GM23248 (cell line): Measurements from ENCODE around the gene KCNK15. TPM values are rescaled to one million over a fixed set of nuclear protein-coding genes. Genes with fewer than 3 reads are reported as not detected.

Experiments
- DNase-seq: peaks from one replicate; pipeline ENCODE4 v3.0.0-alpha.2; 2015
- H2AFZ ChIP-seq: fragments of 200-600 bp; sonication (generic); 2 replicates; pipeline ENCODE4 v1.6.1; 2016; ENCODE audit warnings: antibody characterized with exemption
- H3F3A ChIP-seq: fragments of 200-600 bp; sonication (generic); 2 replicates; pipeline ENCODE4 v1.6.1; 2016; ENCODE audit warnings: mild to moderate bottlenecking, antibody characterized with exemption, mixed run types; ENCODE audit not compliant: insufficient read depth
- H3K27ac ChIP-seq: fragments of 200-600 bp; sonication (generic); 2 replicates; pipeline ENCODE4 v1.5.1; 2016; ENCODE audit warnings: mild to moderate bottlenecking
- H3K27me3 ChIP-seq: fragments of 200-600 bp; sonication (generic); replicated peaks from 2 replicates; pipeline ENCODE4 v1.6.1; 2016; ENCODE audit warnings: mild to moderate bottlenecking; ENCODE audit not compliant: insufficient read depth
- H3K36me3 ChIP-seq: fragments of 200-600 bp; sonication (generic); 2 replicates; pipeline ENCODE4 v1.6.1; 2016; ENCODE audit warnings: low read depth, mild to moderate bottlenecking
- H3K4me1 ChIP-seq: fragments of 200-600 bp; sonication (generic); 2 replicates; pipeline ENCODE4 v1.6.1; 2016; ENCODE audit warnings: mild to moderate bottlenecking; ENCODE audit not compliant: insufficient read depth
- H3K4me2 ChIP-seq: fragments of 200-600 bp; sonication (generic); one replicate; pipeline ENCODE4 v1.6.1; 2016; ENCODE audit warnings: mild to moderate bottlenecking; ENCODE audit not compliant: unreplicated experiment
- H3K4me3 ChIP-seq: fragments of 200-600 bp; sonication (generic); 2 replicates; pipeline ENCODE4 v1.5.1; 2016; ENCODE audit warnings: mild to moderate bottlenecking
- H3K79me2 ChIP-seq: fragments of 200-600 bp; sonication (generic); 2 replicates; pipeline ENCODE4 v1.6.1; 2016; ENCODE audit warnings: mild to moderate bottlenecking; ENCODE audit not compliant: insufficient read depth
- H3K9ac ChIP-seq: fragments of 200-600 bp; sonication (generic); 2 replicates; pipeline ENCODE4 v1.6.1; 2016; ENCODE audit warnings: mild to moderate bottlenecking
- H3K9me2 ChIP-seq: fragments of 200-600 bp; sonication (generic); 2 replicates; pipeline ENCODE4 v1.6.1; 2016; ENCODE audit warnings: mixed run types, mild to moderate bottlenecking, moderate library complexity; ENCODE audit not compliant: insufficient read depth
- H3K9me3 ChIP-seq: fragments of 200-600 bp; sonication (generic); one replicate; pipeline ENCODE4 v1.6.1; 2017; ENCODE audit warnings: low read depth
- H4K20me1 ChIP-seq: fragments of 200-600 bp; sonication (generic); 2 replicates; pipeline ENCODE4 v1.6.0; 2016; ENCODE audit not compliant: insufficient read depth
- EZH2 ChIP-seq: fragments of 200-600 bp; sonication (generic); IDR thresholded peaks from 2 replicates; pipeline ENCODE4 v1.6.1; 2018; ENCODE audit warnings: antibody characterized with exemption, mild to moderate bottlenecking; ENCODE audit not compliant: insufficient read depth, poor library complexity, severe bottlenecking
- EZH2phosphoT487 ChIP-seq: fragments of 200-600 bp; sonication (generic); IDR thresholded peaks from 2 replicates; pipeline ENCODE4 v1.6.1; 2018; ENCODE audit warnings: antibody characterized with exemption, moderate library complexity, mild to moderate bottlenecking, low read depth; ENCODE audit not compliant: insufficient read depth
- WGBS, 2 experiments: methylation state at CpG; one replicate each; pipeline ENCODE4 v1.1.6; 2015 to 2017; ENCODE audit warnings: low lambda C conversion rate in 2 of 2, low coverage in 1 of 2; ENCODE audit errors: missing lambda C conversion rate in 2 of 2; 5-methylcytosine and 5-hydroxymethylcytosine counted together
- in situ Hi-C: fragments of 300-500 bp; cut with MboI; formaldehyde crosslinking; loops from 2 replicates; pipeline ENCODE4 v1.15.0; 2020
- polyA plus RNA-seq: library from polyadenylated mRNA; unstranded; fragments of >200 nt; fragmentation: Nextera tagmentation; extraction: Ambion mirVana; gene quantifications from 2 replicates; pipeline ENCODE4 v1.2.1, GENCODE V29; 2016
- total RNA-seq: library from RNA; depleted of rRNA; stranded (reverse); fragments of >200 nt; shearing (Covaris generic); gene quantifications from 2 replicates; pipeline ENCODE4 v1.2.3, GENCODE V29; 2014

The KCNK15 gene
- total and polyA plus RNA-seq, 2 experiments from 2014 or later = 5.7 to 9.9 TPM

DNA sequence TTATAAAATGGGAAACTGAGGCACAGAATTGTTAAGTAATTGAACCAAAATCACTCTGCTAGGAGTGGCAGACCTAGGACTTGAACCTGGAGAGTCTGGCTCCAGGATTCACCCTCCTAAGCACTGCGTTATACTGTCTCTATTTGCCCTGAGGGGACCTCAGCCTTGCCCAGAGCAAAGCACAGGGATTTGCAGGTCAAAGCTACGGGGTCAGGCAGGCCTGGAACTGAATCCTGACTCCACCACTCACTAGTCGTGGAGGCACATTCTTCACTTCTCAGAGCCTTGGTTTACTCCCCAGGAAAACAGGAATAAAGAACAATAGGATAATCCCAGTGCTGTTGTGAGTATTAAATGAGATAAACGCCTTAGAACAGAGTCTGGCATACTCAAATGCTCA lies 19.4 kb downstream of the KCNK15 start:
- H3K79me2 ChIP-seq = no peaks in the 10 kb centered on the region
- no peak overlapping the region for H3K27ac ChIP-seq
- H3K4me1 ChIP-seq = no peaks in the 10 kb centered on the region
- DNase-seq = no peak
- in situ Hi-C loops = no loop called here
- no peaks in the 10 kb centered on the region for H3K36me3 ChIP-seq
- no peaks in the 10 kb centered on the region for H4K20me1 ChIP-seq
- no peak overlapping the region for H2AFZ ChIP-seq
- no peaks in the 10 kb centered on the region for H3K9me2 ChIP-seq
- WGBS, 2 experiments = 30 to 34% methylated on average over 4 of the region's 4 CpGs
- no peaks in the 10 kb centered on the region for H3F3A ChIP-seq
- H3K4me3 ChIP-seq = no peak overlapping the region
- H3K4me2 ChIP-seq = no peak overlapping the region
- no peak overlapping the region for H3K9ac ChIP-seq
- peaks cover 18% of the 10 kb centered on the region for H3K27me3 ChIP-seq
- no peak for TF ChIP-seq EZH2phosphoT487
- TF ChIP-seq EZH2 = no peak
- H3K9me3 ChIP-seq = no peaks in the 10 kb centered on the region

DNA sequence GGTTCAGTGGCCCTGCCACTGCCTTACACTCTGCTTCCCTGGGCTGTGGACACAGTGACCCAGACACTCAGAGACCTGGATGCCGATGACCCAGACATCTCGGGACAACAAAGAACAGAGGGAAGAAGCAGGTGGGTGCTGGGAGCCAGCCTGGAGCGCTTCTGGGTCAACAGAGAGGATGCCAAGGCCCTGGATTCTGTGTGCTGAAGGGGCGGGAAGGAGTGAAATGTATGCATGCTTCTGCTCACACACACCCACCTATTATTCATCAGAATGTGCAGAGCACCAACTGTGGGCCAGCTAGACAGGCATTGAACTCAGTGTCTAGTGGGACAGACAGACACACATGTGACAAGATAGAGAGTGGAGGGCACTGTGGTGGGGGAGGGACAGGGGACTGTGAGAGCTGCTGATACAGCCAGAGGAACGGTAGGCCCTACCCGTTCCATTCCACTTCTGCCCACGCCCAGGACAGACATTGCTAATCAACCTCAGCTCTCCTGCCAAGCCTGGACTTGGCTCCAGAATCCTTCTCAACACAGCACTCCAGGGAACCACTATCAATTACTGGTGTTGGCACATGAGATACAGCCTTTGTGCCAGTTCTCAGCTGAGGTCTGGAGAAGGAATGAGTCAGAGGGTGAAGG lies 20.2 kb downstream of the KCNK15 start:
- no peaks in the 10 kb centered on the region for H3K4me1 ChIP-seq
- H3K9me2 ChIP-seq = no peaks in the 10 kb centered on the region
- TF ChIP-seq EZH2phosphoT487 (no peak), EZH2 (no peak)
- H4K20me1 ChIP-seq = no peaks in the 10 kb centered on the region
- in situ Hi-C loops = no loop called here
- H3K9me3 ChIP-seq = no peaks in the 10 kb centered on the region
- no peak overlapping the region for H3K4me3 ChIP-seq
- no peaks in the 10 kb centered on the region for H3K36me3 ChIP-seq
- H3F3A ChIP-seq = no peaks in the 10 kb centered on the region
- H2AFZ ChIP-seq = no peak overlapping the region
- 42 to 53% methylated on average over 7 of the region's 7 CpGs for WGBS, 2 experiments
- H3K9ac ChIP-seq = no peak overlapping the region
- H3K27me3 ChIP-seq = peaks cover 20% of the 10 kb centered on the region
- no peak overlapping the region for H3K27ac ChIP-seq
- H3K79me2 ChIP-seq = no peaks in the 10 kb centered on the region
- peak; percentile 16 for DNase-seq
- H3K4me2 ChIP-seq = no peak overlapping the region

DNA sequence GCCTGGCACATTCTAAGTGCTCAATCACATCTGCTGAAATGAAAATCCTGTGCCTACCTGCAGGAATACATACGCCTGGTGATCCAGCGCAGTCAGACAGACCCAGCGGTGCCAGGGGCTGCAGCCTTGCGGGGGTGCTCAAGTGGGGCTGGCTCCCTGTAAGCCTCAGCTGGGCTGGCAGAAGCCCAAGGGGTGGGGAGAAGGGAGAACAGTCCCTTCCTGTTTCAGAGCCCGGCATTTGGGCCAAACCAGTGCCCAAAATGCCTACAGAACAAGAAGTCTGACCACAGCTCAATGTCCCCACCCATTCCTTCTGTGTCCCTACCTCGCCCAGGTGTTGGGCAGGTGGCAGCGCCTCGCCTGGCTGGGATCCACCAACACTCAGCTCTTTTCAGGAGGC lies 22.6 kb downstream of the KCNK15 start:
- no peaks in the 10 kb centered on the region for H3K4me1 ChIP-seq
- H3F3A ChIP-seq = no peaks in the 10 kb centered on the region
- H4K20me1 ChIP-seq = no peaks in the 10 kb centered on the region
- H3K9me3 ChIP-seq = no peaks in the 10 kb centered on the region
- no peak overlapping the region for H3K4me2 ChIP-seq
- no peak for DNase-seq
- in situ Hi-C loops = no loop called here
- H3K79me2 ChIP-seq = no peaks in the 10 kb centered on the region
- H3K9me2 ChIP-seq = no peaks in the 10 kb centered on the region
- no peaks in the 10 kb centered on the region for H3K36me3 ChIP-seq
- H2AFZ ChIP-seq = no peak overlapping the region
- 56 to 58% methylated on average over 8 of the region's 8 CpGs for whole genome bisulfite sequencing, 2 experiments
- no peak overlapping the region for H3K27ac ChIP-seq
- peaks cover 26% of the 10 kb centered on the region for H3K27me3 ChIP-seq
- TF ChIP-seq EZH2 = no peak
- no peak for TF ChIP-seq EZH2phosphoT487
- no peak overlapping the region for H3K4me3 ChIP-seq
- no peak overlapping the region for H3K9ac ChIP-seq

DNA sequence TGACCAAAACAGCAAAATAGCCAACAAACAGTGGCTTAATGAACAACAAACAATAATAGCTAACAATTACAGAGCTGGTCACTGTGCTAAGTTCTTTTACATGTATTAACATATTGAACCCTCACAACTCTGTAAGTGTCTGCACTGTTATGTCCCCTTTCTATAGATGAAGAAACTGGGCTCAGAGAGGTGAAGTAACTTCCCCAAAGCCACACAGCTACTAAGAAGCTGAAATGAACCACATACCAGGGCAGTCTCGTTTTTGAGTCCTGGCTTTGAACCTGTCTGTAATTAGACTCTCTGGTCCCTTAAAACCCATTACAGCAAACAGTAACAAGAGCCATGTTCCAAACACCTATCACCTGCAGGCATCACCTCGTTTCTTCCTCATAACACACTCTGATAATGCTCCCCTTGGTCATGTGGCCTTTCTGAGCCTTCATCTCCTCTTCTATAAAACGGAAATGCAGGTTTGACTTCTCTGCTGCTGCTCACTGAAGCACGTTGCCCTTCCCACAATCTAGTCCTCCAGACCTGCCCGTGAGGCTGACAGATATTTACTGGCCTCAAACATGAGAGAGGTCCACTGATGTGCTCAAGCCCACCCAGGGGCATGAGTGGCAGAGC lies 23.3 kb downstream of the KCNK15 start:
- Histone ChIP-seq H3K4me1 (no peaks in the 10 kb centered on the region), H3K36me3 (no peaks in the 10 kb centered on the region), H3K9me3 (no peaks in the 10 kb centered on the region), H3K27me3 (peaks cover 26% of the 10 kb centered on the region), H3K4me2 (no peak overlapping the region), H2AFZ (no peak overlapping the region), H3K9ac (no peak overlapping the region), H4K20me1 (no peaks in the 10 kb centered on the region), H3K9me2 (no peaks in the 10 kb centered on the region), H3K27ac (no peak overlapping the region), H3K79me2 (no peaks in the 10 kb centered on the region), H3F3A (no peaks in the 10 kb centered on the region), H3K4me3 (no peak overlapping the region)
- WGBS, 2 experiments = 28 to 29% methylated on average over 5 of the region's 5 CpGs
- DNase-seq = no peak
- TF ChIP-seq EZH2 (no peak), EZH2phosphoT487 (no peak)
- in situ Hi-C loops = no loop called here
